Activated CD8-positive, alpha-beta memory T cell treated with anti-CD3 and anti-CD28 coated beads for 36 hours (primary cell): ENCODE results near the gene NFIL3. TPM values are rescaled to one million over a fixed set of nuclear protein-coding genes. Genes with fewer than 3 reads are reported as not detected.

Experiments used
- CTCF ChIA-PET: fragments of 350-600 bp; sonication (Branson Sonifier 250); formaldehyde crosslinking; loops from one replicate; lab custom pipeline; 2021; ENCODE audit warnings: antibody characterized with exemption; lab: Charles Lee
- POLR2A ChIA-PET: fragments of 350-600 bp; sonication (Branson Sonifier 250); formaldehyde crosslinking; loops from one replicate; lab custom pipeline; 2021; ENCODE audit warnings: antibody characterized with exemption; lab: Charles Lee
- total RNA-seq, 2 experiments: library from RNA; stranded (reverse); gene quantifications; one replicate each; pipeline ENCODE4 v1.2.3, GENCODE V29; 2021

The NFIL3 gene
- total RNA-seq, 2 experiments from 2014 or later = 70.1 to 72.4 TPM

- CTCF ChIA-PET = interaction anchor here (0.5 to 2.4 kb wide), 4 partner anchors 15 to 392 kb away, joined by 3 to 8 read pairs (median 4); no protein-coding TSS in a partner anchor
- POLR2A ChIA-PET = interaction anchor here (0.8 to 1.8 kb wide), 6 partner anchors 66 to 388 kb away, joined by 3 to 7 read pairs (median 4); no protein-coding TSS in a partner anchor
These were observed 1.6 kb upstream of the NFIL3 start for GRCh38 chr9:91425271-91425670.

- ChIA-PET CTCF (interaction anchor here (0.8 to 2.4 kb wide), 6 partner anchors 14 to 510 kb away, joined by 3 to 6 read pairs (median 3); no protein-coding TSS in a partner anchor), POLR2A (interaction anchor here (0.6 to 2.1 kb wide), 15 partner anchors 10 to 387 kb away, joined by 3 to 12 read pairs (median 3); partner anchors contain the start of gene AUH)
These were observed 958 bp upstream of the NFIL3 start for GRCh38 chr9:91424403-91425176.

GRCh38 chr9:91422758-91423711 is 597 bp downstream of the NFIL3 start:
- POLR2A ChIA-PET = interaction anchor here (0.6 to 2.1 kb wide), 11 partner anchors 8 to 323 kb away, joined by 3 to 12 read pairs (median 4); partner anchors contain the start of gene AUH
- CTCF ChIA-PET = interaction anchor here (1.6 to 1.8 kb wide), 2 partner anchors 13 to 65 kb away, joined by 3 to 5 read pairs; no protein-coding TSS in a partner anchor

GRCh38 chr9:91421971-91422757 is 1.5 kb downstream of the NFIL3 start:
- ChIA-PET POLR2A (interaction anchor here (0.6 kb wide), 1 partner anchor 66 kb away, joined by 3 read pairs; no protein-coding TSS in a partner anchor), CTCF (interaction anchor here (0.6 to 1.8 kb wide), 2 partner anchors 9 to 64 kb away, joined by 3 to 5 read pairs; no protein-coding TSS in a partner anchor)

- POLR2A ChIA-PET = interaction anchor here (0.6 kb wide), 1 partner anchor 59 kb away, joined by 3 read pairs; no protein-coding TSS in a partner anchor
- CTCF ChIA-PET = interaction anchor here (0.6 kb wide), 1 partner anchor 8 kb away, joined by 3 read pairs; no protein-coding TSS in a partner anchor
These were observed 2.4 kb downstream of the NFIL3 start for GRCh38 chr9:91421128-91421765.

GRCh38 chr9:91420501-91421127 is 3.0 kb downstream of the NFIL3 start:
- ChIA-PET POLR2A (no interaction called here), CTCF (no interaction called here)

- ChIA-PET POLR2A (interaction anchor here (1.0 kb wide), 1 partner anchor 60 kb away, joined by 6 read pairs; no protein-coding TSS in a partner anchor), CTCF (no interaction called here)
These were observed 4.1 kb downstream of the NFIL3 start for GRCh38 chr9:91419222-91420191.

- POLR2A ChIA-PET = no interaction called here
- CTCF ChIA-PET = no interaction called here
These were observed 5.4 kb downstream of the NFIL3 start for GRCh38 chr9:91418215-91418610.

GRCh38 chr9:91417602-91418214 is 5.9 kb downstream of the NFIL3 start:
- ChIA-PET CTCF (no interaction called here), POLR2A (no interaction called here)

GRCh38 chr9:91416096-91416712 is 7.4 kb downstream of the NFIL3 start:
- ChIA-PET CTCF (interaction anchor here (0.9 to 2.0 kb wide), 4 partner anchors 10 to 382 kb away, joined by 4 to 8 read pairs (median 6); no protein-coding TSS in a partner anchor), POLR2A (interaction anchor here (0.7 kb wide), 3 partner anchors 56 to 1703 kb away, joined by 3 to 5 read pairs (median 3); no protein-coding TSS in a partner anchor)

- POLR2A ChIA-PET = interaction anchor here (0.5 to 0.7 kb wide), 3 partner anchors 9 to 169 kb away, joined by 3 read pairs; partner anchors contain the start of gene NFIL3
- CTCF ChIA-PET = interaction anchor here (0.6 to 2.0 kb wide), 6 partner anchors 11 to 382 kb away, joined by 3 to 8 read pairs (median 4); no protein-coding TSS in a partner anchor
These were observed 8.3 kb downstream of the NFIL3 start for GRCh38 chr9:91415290-91415689.

- CTCF ChIA-PET = interaction anchor here (0.7 to 0.8 kb wide), 2 partner anchors 9 to 62 kb away, joined by 3 to 4 read pairs; no protein-coding TSS in a partner anchor
- POLR2A ChIA-PET = no interaction called here
These were observed 10.7 kb downstream of the NFIL3 start for GRCh38 chr9:91412941-91413340.

- POLR2A ChIA-PET = interaction anchor here (0.7 kb wide), 1 partner anchor 135 kb away, joined by 3 read pairs; no protein-coding TSS in a partner anchor
These were observed 12.4 kb downstream of the NFIL3 start for GRCh38 chr9:91411096-91411771.

GRCh38 chr9:91410161-91410560 is 13.5 kb downstream of the NFIL3 start:
- POLR2A ChIA-PET = no interaction called here
- CTCF ChIA-PET = interaction anchor here (0.6 kb wide), 1 partner anchor 14 kb away, joined by 3 read pairs; the partner anchor contains the start of gene NFIL3

More at GRCh38 chr9:91411096-91411771, 12.4 kb downstream of the NFIL3 start:
- CTCF ChIA-PET = no interaction called here
